NCI-H187 treated with DMSO at 0.1 percent for 48 hours (cell line): ENCODE measurements around the gene CYB561D2.

Source experiments
- DNase-seq: peaks from one replicate; lab custom pipeline; 2025; lab: John Stamatoyannopoulos, UW

The CYB561D2 gene

GRCh38 chr3:50365842-50366220 is 15.2 kb downstream of the CYB561D2 start:
- no peak for DNase-seq

DNA sequence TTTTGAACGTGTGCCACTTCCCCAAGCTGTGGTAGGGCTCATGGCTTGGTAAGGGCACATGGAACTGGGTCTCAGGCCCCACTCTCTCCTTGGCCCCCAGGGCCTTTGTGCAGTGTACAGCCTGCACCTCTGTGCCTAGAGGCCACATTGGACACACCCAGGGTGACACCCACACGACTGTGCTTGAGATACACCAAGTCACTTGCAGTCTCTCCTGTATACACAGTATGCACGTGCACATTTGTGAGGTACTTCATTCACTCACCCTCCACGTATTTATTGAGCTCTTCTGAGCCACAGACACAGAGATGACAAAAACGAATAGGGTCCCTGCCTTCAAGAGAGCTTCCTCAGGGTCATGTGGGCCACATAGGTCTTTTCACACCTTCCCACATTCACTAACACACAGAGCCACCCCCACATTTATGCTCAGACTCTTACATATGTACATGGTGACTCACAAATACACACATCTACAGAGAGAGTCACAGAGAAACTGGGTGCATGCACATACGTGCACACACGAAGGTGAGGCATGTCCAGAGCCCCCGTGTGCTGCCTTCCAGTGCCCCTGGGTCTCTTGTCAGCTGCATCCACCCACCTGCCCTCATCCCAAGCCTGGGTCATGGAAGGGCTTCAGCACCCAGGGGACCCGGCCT is 18.5 kb downstream of the CYB561D2 start:
- no peak for DNase-seq

GRCh38 chr3:50370594-50370993 is 19.9 kb downstream of the CYB561D2 start:
- DNase-seq, result no peak

- no peak for DNase-seq
These were observed 20.5 kb downstream of the CYB561D2 start for GRCh38 chr3:50371133-50371685.

DNA sequence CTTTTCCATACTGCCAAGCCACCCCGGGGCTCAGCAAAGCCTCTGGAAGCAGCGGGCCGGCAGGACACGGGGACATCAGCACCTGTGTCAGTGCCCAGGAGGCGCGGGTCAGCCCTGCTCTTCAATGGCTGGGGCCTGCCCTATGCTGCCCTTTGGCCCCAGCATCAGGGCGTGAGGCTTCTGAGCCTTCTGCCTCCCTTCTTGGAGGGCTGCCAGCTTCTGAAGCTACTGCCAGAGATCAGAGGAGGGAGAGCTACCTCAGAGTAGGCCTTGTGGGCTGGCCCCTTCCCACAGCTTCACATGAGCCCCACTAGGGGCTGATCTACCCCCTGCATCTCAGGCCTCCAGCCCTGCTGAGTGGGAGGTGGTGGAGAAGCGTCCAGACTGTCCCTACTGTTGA is 21.7 kb downstream of the CYB561D2 start:
- no peak for DNase-seq

DNA sequence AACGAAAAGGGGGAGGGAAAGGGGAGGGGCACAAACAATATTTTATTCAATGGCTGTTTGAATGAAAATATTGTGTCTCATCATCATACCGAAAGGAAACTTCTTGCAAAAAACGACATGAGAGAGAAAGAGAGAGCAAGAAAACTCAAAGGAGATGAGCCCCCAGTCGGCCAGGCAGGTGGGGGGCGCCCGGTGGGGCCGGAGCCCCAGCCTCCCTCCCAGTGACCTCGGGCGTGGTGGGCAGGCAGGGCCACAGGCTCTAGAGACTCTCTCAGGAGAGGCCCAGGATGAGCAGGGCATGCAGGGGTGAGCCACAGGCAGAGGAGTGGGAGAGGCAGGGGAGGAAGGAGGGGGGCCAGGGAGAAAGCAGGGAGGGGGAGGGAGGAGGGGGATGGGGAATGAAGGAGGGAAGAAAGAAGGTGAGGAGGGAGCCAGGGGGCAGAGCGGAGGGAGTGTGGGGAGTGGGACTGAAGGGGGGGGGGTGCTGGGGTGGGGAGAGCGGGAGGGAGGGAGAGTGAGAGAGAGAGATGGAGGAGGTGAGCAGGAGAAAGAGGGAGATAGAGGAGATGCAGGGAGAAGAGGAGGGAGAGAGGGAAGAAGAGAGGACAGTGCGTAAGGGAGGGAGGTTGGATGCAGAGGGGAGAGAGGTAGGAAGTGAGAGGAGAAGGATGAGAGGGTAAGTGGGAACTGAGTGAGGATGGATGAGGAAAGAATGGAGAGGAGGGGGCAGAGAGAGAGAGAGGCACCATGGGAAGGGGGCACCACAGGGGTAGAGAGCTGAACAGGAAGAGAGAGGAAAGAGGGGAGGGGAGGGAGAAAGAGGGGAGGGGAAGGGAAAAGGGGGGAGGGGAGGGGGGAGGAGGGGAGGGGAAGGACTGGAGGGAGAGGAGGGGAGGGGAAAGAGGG is 22.7 kb downstream of the CYB561D2 start:
- no peak for DNase-seq

DNA sequence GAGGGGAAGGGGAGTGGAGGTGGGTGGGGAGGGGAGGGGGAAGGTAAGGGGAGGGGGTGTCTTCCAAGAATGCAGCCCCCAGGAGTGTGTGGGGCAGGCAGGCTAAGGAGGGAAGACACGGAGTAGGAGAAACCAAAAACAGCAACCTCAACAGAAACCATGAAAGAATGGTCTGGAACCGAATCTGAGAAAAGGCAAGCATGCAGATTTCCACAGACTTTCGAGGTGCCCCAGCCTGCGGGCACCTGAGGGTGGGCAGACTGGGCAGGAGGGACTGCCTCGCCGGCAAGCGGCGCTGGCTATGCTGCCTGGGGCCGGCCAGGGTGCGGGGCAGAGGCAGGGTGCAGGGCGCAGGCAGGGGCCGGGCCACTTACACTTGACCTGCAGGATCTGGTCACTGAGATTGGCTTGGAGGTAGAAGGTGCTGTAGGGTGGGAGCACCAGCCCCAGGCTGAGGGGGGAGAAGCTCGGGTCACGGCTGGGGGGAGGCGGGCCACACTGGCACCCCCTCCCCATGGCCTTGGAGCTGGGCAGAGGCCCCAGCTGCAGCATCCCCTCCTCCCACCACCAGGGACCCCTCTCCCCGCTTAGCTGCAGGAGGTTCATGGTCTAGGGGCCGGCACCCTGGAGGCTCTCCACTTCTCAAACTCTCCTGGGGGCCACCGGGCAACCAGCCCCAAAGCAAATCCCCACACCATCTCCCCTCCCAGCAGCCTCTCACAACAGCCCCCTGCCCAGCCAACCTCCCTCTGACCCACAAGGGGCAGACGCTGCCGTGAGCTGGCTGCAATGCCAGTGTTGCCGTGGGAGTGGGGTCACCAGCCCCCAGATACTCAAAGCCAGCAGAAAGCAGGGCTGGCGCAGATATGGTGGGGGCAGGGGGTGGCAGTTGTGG is 23.9 kb downstream of the CYB561D2 start:
- no peak for DNase-seq

GRCh38 chr3:50375258-50375931 is 24.7 kb downstream of the CYB561D2 start:
- no peak for DNase-seq

GRCh38 chr3:50378024-50378423 is 27.4 kb downstream of the CYB561D2 start:
- DNase-seq, result no peak

GRCh38 chr3:50378757-50379156 is 28.1 kb downstream of the CYB561D2 start:
- no peak for DNase-seq

DNA sequence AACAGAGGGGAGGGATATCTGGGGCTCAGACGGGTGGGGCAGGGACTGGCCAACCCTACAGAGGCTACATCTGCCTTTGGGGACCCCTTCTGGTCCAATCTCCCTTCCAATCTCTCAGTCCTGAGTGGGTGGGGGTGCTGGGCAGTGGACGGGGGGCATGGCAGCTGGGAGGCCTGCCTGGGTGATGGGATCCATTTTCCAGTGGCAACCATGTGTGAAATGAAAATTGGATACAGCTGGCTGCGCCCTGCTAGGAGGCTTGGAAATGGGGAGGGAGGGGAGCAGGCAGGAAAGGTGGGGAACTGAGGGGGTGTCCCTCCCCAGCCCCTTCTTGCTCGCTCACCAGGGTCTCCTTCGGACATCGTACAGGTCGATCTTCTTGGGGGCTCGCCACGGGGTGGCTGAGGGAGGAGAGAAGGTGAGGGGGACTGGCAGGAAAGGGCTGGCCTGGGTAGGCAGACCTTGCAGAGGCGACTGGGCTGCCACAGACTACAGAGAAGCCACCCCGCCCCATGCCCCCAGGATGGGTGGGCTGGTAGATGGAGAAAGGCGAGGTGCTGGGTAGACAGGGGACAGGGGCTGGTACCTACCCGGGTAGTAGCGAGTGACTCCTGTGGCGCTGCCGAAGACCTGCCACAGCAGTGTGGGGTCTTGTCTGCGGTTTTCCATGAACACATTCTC is 29.9 kb downstream of the CYB561D2 start:
- no peak for DNase-seq

- no peak for DNase-seq
These were observed 30.7 kb downstream of the CYB561D2 start for GRCh38 chr3:50381383-50381782.

DNA sequence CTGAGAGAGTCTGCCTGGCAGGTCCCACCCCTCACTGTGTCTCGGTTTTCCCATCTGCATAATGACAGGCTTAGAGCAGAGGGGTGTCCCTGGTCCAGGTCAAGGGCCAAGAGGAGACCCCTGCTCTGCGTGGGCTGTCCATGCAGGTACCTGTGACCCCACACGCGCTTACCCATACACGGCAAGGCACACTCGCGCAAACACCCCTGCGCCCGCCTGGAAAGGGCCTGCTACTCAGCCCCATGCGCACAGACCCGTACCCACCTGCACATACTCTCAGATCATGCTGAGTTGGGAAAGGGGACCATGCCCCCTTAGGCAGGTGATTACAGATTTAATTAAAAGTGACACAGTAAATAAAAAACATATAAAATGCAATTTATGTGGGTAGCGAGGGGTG is 32.1 kb downstream of the CYB561D2 start:
- no peak for DNase-seq

DNA sequence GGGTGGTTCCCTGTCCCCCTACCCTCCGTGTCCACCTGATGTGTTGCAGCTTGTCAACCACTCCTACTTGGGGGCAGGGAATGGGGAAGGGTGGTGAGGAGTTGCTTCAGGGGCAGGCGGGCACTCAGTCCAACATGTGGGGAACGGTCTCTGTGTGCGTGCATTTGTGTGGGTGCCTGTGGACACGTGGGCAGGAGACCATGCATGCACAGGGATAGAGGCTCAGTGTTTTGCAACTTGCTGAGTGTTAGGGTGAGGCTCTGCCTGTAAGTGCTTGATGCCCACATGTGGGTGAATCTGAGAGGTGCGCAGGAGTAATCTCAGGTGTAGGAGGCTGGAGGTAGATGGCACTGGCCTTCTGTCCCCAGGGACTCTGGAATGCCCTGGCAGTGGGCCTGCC is 33.1 kb downstream of the CYB561D2 start:
- DNase-seq, result no peak

DNA sequence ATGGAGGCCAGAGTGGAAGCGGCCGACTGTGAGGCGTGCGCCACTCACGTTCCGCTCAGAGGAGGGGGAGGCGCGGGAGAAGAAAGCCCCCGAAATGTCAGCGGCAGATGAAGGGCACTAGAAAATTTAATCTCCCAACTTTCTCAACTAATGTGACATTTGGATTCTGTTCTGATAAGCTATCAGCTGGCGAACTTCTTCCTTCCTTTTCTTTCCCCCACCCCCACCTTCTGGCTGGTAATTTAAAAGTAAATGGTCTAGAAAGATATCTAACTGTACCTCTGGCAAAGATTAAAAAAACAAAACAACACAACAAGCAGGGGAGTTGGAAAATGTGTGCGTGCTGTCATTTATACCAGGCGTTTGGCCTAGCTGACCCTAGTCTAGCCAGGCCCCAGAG is 35.1 kb downstream of the CYB561D2 start:
- DNase-seq, result no peak

GRCh38 chr3:50388016-50388719 is 37.5 kb downstream of the CYB561D2 start:
- DNase-seq, result no peak

DNA sequence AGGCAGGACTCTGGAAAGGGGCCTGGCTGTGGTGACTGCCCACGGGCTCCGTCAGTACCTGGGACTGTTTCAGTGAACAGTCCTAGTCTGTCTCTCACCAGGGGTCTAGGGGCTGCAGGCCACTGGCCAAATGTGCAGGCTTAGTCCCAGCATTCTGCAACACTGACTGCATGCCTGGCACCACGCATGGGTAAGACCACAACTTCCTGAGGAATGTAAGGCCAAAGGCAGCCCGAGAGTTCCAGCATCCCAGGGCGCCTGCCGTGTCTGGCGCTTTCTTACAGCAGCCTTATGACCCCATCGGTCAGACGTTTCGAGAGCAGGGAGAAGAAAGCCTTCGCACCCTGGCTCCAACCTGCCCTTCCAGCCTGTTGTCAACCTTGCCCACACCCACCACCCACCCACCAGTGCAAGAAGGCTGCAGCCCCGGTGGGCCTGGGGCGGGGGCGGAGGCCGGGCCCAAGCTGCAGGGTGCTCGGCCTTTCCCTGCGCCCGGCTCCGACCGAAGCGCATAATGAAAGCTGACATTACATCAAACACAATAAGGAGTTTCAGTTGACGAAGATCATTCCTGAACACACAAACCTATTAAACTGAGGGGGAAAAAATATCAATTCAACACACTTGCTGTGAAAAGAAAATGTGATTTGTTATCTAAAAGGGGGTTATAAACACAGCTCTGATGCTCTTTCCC is 38.2 kb downstream of the CYB561D2 start:
- no peak for DNase-seq

DNA sequence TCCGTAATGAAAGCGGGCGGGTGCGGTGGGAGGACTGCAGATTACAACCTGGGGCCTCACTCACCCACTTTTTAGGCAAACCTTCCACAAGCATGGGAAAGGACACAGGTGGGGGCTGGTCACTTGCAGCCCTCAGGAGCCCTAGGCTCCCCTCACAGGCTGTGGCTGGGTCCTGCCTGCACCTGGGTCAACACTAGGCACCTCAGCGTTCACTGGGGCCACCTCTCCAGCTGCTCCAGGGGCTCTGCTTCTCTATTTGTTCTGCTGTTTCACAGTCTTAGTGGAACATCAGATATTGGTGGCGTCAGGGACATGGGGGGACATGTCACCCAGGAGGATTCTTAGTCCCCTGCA is 38.7 kb downstream of the CYB561D2 start:
- no peak for DNase-seq

DNA sequence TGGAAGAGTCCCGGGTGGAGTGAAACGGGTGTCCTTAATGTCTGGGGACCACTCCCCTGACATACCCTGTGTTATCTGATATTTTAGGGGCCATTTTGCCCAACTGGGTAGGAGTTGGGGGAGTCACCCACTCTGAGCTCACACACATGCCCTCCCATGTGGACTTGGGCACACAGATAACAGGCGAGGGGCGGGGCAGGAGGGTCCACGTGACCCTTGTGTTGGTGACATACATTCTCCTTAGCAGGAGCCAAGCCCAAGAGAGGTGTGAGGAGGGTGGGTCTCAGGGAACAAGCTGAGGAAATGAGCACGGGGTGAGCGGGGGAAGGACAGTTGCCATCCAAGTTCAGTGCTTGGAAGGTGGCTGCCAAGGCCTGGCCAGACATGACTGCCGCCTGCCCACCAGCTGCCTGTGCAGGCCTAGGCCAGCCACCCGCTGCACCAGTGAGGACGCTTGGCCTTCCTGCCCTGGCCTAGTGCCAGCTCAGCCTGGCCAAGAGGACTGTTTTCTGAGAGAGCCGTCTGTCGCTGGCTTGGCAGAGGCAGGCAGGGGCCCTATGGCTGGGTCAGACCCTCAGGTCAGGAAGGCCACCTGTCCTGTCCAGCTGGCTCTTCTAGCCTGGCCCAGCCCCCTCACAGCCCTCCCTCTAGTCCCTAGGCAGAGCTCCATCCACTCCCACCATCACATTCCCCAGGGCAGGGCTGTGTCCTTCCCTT is 40.0 kb downstream of the CYB561D2 start:
- DNase-seq, result no peak
